Measurements from ENCODE around the gene TMEM236. TPM values are rescaled to one million over a fixed set of nuclear protein-coding genes. Genes with fewer than 3 reads are reported as not detected.

Gene TMEM236
- total and polyA plus RNA-seq, 9 of the 15 experiments (the other 6 are each of a cell fraction or from before 2014, with no cell fraction given) = 0.04 to 0.13 (median 0.04) TPM; not detected in 4

DNA sequence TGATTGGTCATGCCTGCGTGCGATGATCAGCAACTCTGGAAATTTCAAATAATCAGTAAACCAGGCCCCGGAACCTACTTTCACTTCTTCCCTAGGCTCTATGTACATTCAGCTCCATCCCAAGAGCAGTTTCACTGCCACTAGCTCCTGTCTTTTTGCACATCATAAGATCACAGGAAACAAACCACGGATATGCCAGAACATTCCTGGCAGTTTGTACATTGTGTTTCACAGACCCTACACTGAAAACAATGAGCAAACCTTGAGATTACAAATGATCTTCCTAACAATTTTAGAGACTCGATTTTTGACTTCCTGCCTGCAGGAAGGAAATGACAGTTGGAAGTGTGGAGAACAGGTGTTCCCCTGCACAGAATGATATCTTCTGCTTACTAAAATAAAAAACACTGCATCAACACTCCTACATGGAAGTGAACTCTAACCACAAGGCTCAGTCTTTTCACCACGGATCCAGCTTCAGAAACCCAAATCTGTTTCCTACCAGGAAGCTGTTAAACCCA is 7.6 kb upstream of the TMEM236 start:
- no peaks in the 10 kb centered on the region for H3K27me3 ChIP-seq (ENCODE audit: control insufficient read depth in 2 of 2, insufficient read depth in 2 of 2, low read length in 2 of 2)
- FAIRE-seq (peak; percentile 73), ATAC-seq (no peak), DNase-seq (ENCODE audit: extremely low read depth in 1 of 4, low spot score in 3 of 4) (no peak)
- H3K27ac ChIP-seq (ENCODE audit: extremely low read depth, low read depth, low read length) = no peak overlapping the region
- POLR2A ChIA-PET = no interaction called here
- intact Hi-C loops (cut with micrococcal nuclease) (no loop called here), in situ Hi-C loops (cut with MboI) (loop anchor here (5.0 to 25.0 kb wide), 2 partner anchors 137 to 907 kb away; no protein-coding TSS in a partner anchor)
- CTCF ChIA-PET (ENCODE audit: low intra/inter-chr PET ratio) = interaction anchor here (1.8 kb wide), 1 partner anchor 137 kb away, joined by 5 read pairs; no protein-coding TSS in a partner anchor
- H3K36me3 ChIP-seq (ENCODE audit: control insufficient read depth, insufficient read depth, low read length) = no peaks in the 10 kb centered on the region
- 45% methylated on average over 6 of the region's 6 CpGs for WGBS (ENCODE audit: insufficient coverage, low coverage, missing lambda C conversion rate)
- no peaks in the 10 kb centered on the region for H3K79me2 ChIP-seq (ENCODE audit: control insufficient read depth, insufficient read depth, low read length)
- BruUV-seq (replicated peaks) = no TSS peak
- H3K9ac ChIP-seq (ENCODE audit: insufficient read depth in 1 of 2, low read depth in 2 of 2, low read length in 2 of 2) = no peak overlapping the region
- H3K4me1 ChIP-seq (replicated peaks in 1 of 2; ENCODE audit: control insufficient read depth in 2 of 2, insufficient read depth in 2 of 2, low read length in 2 of 2) = peaks cover 4 to 5% of the 10 kb centered on the region in 2 experiments; a peak in 2 of 5 replicates
- H3K9me3 ChIP-seq (replicated peaks; ENCODE audit: control insufficient read depth, insufficient read depth, low read depth, low read length) = no peaks in the 10 kb centered on the region
- no peaks in the 10 kb centered on the region for H4K20me1 ChIP-seq (replicated peaks; ENCODE audit: control insufficient read depth, insufficient read depth, low read length)
- H3K4me2 ChIP-seq (ENCODE audit: insufficient read depth, low read length) = no peak overlapping the region
- no peak overlapping the region for H3K4me3 ChIP-seq
- H2AFZ ChIP-seq (ENCODE audit: low read depth, low read length) = peak overlapping the region; percentile 46
- TF ChIP-seq, protein P1, sequence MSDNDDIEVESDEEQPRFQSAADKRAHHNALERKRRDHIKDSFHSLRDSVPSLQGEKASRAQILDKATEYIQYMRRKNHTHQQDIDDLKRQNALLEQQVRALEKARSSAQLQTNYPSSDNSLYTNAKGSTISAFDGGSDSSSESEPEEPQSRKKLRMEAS (CRISPR knock-in tag; IDR thresholded peaks at IDR 0.05) = no peak
- no peak for TF ChIP-seq CBX1 (IDR thresholded peaks at IDR 0.05; ENCODE audit: low read depth)
- no peak for TF ChIP-seq DIDO1 (tag; IDR thresholded peaks at IDR 0.05; ENCODE audit: low read depth)
- no peak for TF ChIP-seq CBFA2T3 (IDR thresholded peaks at IDR 0.05)
- no peak for TF ChIP-seq ZNF717 (CRISPR knock-in tag; IDR thresholded peaks at IDR 0.05)
- TF ChIP-seq, protein P2, sequence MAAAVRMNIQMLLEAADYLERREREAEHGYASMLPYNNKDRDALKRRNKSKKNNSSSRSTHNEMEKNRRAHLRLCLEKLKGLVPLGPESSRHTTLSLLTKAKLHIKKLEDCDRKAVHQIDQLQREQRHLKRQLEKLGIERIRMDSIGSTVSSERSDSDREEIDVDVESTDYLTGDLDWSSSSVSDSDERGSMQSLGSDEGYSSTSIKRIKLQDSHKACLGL (CRISPR knock-in tag; IDR thresholded peaks at IDR 0.05; ENCODE audit: borderline replicate concordance, poor library complexity, severe bottlenecking) = no peak
- TF ChIP-seq ZKSCAN8 (CRISPR knock-in tag; IDR thresholded peaks at IDR 0.05) = no peak
- no peak for TF ChIP-seq ZNF324 (CRISPR knock-in tag; IDR thresholded peaks at IDR 0.05)
- H3K9me1 ChIP-seq (ENCODE audit: control insufficient read depth, insufficient read depth, low read length) = no peaks in the 10 kb centered on the region
